ENCODE data around the gene KIFC3.
A peak's percentile ranks its signal among the peaks of the same experiment; 100 is the strongest.
"Not testable (repeated sequence)": the region's sequence is repeated elsewhere in the genome, so short reads cannot be mapped to it uniquely, and the experiment has no call there.

The KIFC3 gene

DNA sequence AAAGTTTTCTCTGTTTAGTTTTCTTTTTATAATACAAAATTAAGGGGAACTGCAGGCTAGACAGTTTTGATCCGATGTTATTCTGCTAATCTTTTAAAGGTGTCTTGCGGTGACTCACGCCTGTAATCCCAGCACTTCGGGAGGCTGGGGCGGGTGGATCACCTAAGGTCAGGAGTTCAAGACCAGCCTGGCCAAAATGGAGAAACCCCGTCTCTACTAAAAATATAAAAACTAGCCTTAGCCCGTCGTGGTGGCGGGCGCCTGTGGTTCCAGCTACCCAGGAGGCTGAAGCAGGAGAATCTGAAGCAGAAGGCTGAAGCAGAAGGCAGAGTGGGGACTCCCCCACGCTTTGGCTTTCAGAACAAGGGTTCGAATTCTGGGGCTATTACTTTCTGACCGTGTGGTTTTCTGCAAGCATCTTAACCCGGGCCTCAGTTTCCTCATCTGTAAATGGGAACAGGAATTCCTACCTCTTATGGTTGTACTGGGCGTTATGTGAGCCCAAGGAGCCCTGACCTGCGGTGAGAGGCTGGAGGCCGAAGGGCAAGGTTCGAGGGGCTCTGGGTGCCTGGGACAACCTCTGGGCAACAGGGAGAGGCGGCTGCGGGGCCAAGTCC lies 67.9 kb downstream of the KIFC3 start:
- DNase-seq: no peak

GRCh38 chr16:57732714-57733113 lies 69.6 kb downstream of the KIFC3 start:
- no peak for DNase-seq

GRCh38 chr16:57732037-57732436 lies 70.3 kb downstream of the KIFC3 start:
- DNase-seq: peak; percentile 50

DNA sequence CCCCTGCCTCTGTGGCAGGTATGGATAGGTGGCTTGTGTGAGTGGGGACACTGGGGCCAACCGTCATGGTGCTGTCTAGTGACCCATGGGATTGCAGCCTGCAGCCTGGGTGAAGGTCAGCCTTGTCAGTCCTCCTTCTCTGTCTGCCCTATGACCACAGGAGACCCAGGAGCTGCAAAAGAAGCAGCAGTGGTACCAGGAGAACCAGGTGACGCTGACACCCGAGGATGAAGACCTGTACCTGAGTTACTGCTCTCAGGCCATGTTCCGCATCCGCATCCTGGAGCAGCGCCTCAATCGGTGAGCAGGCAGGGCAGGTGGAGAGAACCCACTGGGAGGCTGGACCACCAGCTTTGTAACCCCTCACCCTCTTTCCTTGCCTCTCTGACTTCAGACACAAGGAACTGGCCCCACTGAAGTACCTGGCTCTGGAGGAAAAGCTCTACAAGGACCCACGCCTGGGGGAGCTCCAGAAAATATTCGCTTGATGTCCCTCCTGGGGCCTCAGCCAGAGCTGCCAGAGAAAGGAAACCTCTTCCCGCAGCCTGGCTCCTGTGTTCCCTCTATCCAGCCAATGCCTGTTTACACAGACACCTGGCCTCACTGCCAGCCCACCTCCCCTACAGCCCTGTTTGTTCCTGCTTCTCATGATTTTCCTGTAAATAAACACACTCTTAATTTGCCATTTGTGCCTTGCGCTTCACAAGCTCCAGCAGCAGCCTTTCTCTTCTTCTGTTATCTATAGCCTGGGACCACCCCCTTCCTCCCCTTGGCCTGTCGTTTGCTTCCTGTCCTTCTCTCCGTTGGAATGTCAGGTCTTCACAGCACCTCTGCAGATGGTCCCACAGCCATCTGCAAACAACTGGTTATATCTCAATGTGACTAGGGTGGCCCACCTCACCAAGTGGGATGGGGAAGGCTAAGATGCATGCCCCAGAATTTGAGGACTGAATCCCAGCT lies 71.2 kb downstream of the KIFC3 start:
- DNase-seq: no peak

DNA sequence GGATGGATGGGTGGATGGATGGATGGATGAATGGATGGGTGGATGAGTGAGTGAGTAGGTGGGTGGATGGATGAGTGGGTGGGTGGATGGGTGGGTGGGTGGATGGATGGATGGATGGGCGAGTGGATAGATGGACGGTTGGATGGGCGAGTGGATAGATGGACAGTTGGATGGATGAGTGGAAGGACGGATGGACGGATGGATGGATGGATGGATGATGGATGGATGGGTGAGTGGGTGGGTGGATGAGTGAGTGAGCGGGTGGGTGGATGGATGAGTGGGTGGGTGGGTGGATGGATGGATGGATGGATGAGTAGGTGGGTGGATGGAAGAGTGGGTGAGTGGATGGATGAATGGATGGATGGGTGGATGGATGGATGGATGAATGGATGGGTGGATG lies 72.4 kb downstream of the KIFC3 start:
- DNase-seq: not testable (repeated sequence)

DNA sequence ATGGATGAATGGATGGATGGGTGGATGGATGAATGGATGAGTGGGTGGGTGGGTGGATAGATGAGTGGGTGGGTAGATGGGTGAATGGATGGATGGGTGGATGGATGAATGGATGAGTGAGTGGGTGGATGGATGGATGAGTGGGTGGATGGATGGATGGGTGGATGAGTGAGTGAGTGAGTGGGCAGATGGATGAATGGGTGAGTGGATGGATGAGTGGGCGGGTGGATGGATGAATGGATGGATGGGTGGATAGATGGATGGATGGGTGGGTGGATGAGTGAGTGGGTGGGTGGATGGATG lies 73.2 kb downstream of the KIFC3 start:
- DNase-seq: no peak

DNA sequence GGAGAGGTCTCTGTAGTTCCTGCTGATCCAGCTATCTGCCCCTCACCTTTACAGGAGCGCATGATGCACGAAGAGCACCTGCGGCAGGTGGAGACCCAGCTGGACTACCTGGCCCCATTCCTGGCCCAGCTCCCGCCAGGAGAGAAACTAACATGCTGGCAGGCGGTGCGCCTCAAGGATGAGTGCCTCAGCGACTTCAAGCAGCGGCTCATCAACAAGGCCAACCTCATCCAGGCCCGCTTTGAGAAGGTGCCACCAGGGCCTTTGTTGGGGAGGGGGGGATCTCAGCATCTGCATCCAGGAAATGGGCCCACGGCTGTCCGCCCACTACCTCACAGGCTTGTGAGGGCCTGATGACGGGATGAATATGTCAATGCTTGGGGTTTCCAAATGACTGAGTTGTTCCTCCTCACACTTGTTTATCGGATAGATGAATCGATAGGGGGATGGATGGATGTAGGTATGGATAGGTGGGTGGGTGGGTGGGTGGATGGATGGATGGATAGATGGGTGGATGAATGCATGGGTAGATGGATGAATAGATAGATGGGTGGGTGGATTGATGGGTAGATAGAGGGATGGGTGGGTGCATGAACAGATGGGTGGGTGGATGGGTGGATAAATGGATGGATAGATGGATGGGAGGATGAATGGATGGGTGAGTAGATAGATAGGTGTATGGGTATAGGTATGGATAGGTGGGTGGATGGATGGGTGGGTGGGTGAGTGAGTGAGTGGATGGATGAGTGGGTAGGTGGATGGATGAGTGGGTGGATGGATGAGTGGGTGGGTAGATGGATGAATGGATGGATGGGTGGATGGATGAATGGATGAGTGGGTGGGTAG lies 73.7 kb downstream of the KIFC3 start:
- no peak for DNase-seq

DNA sequence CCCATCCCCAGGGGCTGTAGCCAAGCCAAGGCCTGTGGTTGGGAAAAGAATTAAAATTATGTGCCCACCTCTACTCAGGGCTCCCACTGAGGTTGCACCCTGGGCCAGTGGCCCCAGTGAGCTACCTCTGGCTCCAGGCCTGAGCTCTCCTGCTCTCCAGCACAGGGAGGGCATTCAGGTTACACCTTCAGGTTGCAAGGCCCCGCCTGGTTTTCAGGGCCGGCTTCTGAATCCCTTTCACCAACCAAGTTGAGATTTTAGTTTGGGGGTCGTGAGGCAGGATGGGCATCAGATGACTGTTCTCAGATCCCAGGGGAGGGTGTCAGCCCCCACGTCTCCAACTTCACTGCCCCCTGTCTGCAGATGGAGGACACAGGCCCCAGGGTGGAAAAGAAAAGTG lies 74.7 kb downstream of the KIFC3 start:
- DNase-seq: no peak

GRCh38 chr16:57726433-57726947 lies 75.8 kb downstream of the KIFC3 start:
- no peak for DNase-seq

DNA sequence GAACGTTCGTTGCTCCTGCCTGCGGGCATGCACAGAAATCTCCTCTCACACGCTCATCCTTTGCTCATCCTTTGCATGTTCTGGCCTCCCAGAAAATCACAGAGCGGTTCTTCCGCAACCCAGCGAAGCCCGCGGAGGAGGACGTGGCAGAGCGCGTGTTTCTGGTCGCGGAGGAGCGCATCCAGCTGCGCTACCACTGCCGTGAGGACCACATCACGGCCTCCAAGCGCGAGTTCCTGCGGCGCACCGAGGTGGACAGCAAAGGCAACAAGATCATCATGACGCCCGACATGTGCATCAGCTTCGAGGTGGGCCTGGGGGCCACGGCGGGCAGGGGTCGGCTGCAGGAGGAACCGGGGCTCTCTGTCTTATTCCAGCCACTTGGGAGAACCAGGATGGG lies 76.3 kb downstream of the KIFC3 start:
- no peak for DNase-seq

DNA sequence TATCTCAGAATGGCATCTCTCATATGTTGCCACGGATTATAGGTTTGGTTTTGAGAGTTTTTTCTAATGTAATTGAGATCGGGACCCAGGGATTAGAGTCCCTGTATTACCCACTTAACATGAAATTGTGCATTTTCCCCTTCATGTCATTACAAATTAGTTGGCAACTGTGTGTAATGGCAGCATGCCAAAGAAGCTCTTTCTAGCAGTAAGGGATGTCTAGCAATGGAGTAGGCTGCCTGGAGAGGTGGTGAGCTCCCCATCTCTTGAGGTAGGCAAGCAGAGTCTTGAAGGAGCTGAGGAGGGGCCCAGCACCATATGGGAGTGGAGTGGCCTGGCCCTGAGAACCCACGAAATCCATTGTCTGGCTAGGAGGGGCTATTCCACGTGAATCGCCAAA lies 76.7 kb downstream of the KIFC3 start:
- DNase-seq: no peak

GRCh38 chr16:57725151-57725550 lies 77.1 kb downstream of the KIFC3 start:
- DNase-seq: no peak

DNA sequence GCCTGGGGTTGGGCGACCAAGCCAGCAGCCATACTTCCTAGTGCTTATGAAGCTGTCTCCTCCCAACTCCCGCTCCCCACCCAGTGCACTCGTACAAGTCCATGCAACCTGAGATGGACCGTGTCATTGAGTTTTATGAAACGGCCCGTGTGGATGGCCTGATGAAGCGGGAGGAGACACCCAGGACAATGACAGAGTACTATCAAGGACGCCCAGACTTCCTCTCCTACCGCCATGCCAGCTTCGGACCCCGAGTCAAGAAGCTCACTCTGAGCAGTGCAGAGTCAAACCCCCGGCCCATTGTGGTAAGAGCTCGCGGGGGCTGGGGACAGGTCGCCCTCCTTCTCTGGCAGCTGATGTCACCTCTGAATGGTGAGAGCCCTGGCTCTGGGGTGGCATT lies 77.8 kb downstream of the KIFC3 start:
- no peak for DNase-seq

GRCh38 chr16:57723170-57723569 lies 79.1 kb downstream of the KIFC3 start:
- no peak for DNase-seq

DNA sequence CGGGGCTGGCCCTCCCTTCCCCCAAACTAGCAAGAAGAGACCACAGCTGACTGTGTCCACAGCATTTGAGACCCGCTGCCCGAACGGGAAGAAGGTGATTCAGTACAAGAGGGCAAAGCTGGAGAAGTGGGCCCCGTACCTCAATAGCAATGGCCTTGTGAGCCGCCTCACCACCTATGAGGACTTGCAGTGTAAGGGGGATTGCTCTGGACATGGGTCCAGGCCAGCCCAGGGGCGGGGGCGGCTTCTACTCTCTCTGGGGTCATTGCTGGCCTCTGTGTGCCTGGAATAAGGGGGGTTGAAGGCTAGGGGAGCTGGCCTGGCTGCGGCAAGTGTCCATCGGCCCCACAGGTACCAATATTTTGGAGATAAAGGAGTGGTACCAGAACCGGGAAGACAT lies 79.6 kb downstream of the KIFC3 start:
- no peak for DNase-seq

DNA sequence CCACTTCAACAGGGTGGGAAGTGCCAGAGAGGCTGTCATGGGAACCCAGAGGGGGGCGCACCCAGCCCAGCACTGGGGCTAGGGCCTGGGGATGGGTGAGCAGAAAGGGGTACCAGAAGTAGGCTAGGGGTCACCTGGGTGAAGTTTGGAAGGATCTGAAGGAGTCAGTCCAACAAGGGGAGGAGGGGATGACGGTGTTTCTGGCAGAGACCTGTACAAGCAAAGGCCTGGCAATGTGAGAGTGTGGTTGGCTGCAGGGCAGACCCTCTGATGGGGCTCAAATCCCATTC lies 80.1 kb downstream of the KIFC3 start:
- DNase-seq: no peak

DNA sequence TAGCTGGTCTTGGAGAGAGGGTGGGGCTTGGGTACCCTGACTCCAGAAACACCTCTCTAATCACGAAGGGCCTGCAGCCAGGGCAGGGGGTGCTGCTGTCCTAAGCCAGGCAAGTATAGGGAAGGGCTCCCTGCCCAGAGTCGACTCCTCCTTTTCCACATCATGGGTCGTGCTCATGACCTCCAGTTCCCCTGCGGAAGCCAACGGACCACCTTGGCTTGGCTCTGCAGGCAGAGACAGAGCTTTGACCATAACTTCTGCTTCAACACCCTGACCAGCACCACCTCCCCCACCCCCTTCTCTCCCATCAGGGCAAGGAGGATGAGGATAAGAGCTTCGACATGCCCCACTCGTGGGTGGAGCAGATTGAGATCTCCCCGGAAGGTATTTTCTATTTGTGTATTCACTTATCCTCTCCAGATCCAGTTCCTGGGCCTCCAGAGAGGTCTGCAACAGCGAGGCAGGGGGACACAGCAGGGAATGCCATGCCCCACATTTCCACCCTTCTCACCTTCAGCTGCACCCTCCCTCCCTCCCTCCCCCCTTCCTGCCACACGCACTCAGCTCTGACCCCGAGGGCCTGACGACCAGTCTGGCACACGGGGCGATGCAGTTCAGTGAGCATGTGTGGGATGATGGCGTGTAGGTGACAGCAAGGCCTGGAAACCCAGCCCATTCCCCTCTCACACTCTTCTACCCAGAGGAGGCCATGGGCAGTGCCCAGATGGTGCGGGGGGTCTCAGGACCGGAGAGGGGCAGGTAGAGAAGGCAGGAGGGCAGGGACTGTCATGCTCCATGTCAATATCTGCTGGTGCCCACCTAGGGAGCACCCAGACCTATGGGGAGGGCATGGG lies 80.7 kb downstream of the KIFC3 start:
- DNase-seq: no peak

GRCh38 chr16:57720142-57720575 lies 82.1 kb downstream of the KIFC3 start:
- DNase-seq: peak; percentile 59

GRCh38 chr16:57714047-57714446 lies 88.2 kb downstream of the KIFC3 start:
- no peak for DNase-seq

GRCh38 chr16:57713596-57713995 lies 88.7 kb downstream of the KIFC3 start:
- DNase-seq: no peak

GRCh38 chr16:57712569-57712968 lies 89.7 kb downstream of the KIFC3 start:
- DNase-seq: not testable (repeated sequence)

DNA sequence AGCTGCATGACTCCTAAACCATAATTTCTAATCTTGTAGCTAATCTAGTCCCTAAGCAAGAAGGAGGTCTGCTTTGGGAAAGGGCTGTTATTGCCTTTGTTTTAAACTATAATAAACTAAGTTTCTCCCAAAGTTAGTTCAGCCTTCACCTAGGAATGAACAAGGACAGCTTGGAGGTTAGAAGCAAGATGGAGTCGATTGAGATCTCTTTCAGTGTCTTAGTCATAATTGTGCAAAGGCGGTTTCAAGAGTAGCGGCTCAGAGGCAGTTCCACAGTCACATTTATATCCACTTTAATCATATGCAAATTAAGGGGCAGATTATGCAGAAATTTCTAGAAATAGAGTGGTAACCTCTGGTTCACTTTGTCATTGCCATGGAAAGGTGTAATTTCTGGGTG lies 90.3 kb downstream of the KIFC3 start:
- DNase-seq: no peak

DNA sequence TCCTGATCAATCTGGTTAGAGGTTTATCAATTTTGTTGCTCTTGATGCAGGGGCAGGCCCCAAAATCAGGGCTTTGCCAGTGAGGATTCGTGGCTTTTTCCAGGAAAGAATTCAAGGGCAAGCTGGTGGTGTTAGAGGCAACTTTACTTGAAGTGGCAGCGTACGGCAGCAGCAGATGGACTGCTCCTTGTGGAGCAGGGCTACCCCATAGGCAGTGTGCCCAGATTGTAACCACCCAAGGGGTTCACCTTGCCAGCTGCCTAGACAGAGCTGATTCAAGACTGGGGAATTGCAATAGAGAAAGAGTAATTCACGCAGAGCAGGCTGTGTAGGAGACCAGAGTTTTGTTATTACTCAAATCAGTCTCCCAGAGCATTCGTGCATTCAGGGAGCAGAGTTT lies 90.9 kb downstream of the KIFC3 start:
- no peak for DNase-seq
